SK-N-SH treated with all-trans-retinoic acid at 6 μM for 48 hours (cell line): Measurements from ENCODE around the gene MOG.

Source experiments
- CREB5 ChIP-seq: fragments of 250-450 bp; sonication (Bioruptor Pico); IDR thresholded peaks from 2 replicates; pipeline ENCODE4 v1.5.1; 2020; ENCODE audit warnings: low read depth, mild to moderate bottlenecking, moderate library complexity
- CSRNP3 ChIP-seq: fragments of 250-450 bp; sonication (Bioruptor Pico); IDR thresholded peaks from 2 replicates; pipeline ENCODE4 v1.5.1; 2021; ENCODE audit warnings: mild to moderate bottlenecking, moderate library complexity
- GLIS3 ChIP-seq: fragments of 250-450 bp; sonication (Bioruptor Pico); IDR thresholded peaks from 2 replicates; pipeline ENCODE4 v1.5.0; 2020; ENCODE audit warnings: mild to moderate bottlenecking, moderate library complexity
- ISL1 ChIP-seq: fragments of 250-450 bp; sonication (Bioruptor Pico); IDR thresholded peaks from 2 replicates; pipeline ENCODE4 v2.1.2; 2022; ENCODE audit warnings: mild to moderate bottlenecking, moderate library complexity
- OSR1 ChIP-seq: fragments of 250-450 bp; sonication (Bioruptor Pico); IDR thresholded peaks from 2 replicates; pipeline ENCODE4 v1.8.0; 2022; ENCODE audit warnings: moderate library complexity, mild to moderate bottlenecking, inconsistent platforms
- PATZ1 ChIP-seq: fragments of 250-450 bp; sonication (Bioruptor Pico); IDR thresholded peaks from 2 replicates; pipeline ENCODE4 v1.8.0; 2020; ENCODE audit warnings: mild to moderate bottlenecking, moderate library complexity, borderline replicate concordance
- SNAI2 ChIP-seq: fragments of 250-450 bp; sonication (Bioruptor Pico); IDR thresholded peaks from 2 replicates; pipeline ENCODE4 v1.5.0; 2020; ENCODE audit warnings: mild to moderate bottlenecking, moderate library complexity
- TOX ChIP-seq: fragments of 250-450 bp; sonication (Bioruptor Pico); IDR thresholded peaks from 2 replicates; pipeline ENCODE4 v1.8.0; 2021; ENCODE audit warnings: mild to moderate bottlenecking, moderate library complexity, borderline replicate concordance
- TSHZ2 ChIP-seq: fragments of 250-450 bp; sonication (Bioruptor Pico); IDR thresholded peaks from 2 replicates; pipeline ENCODE4 v1.5.0; 2020; ENCODE audit warnings: mild to moderate bottlenecking, moderate library complexity
- ZC3H10 ChIP-seq: fragments of 250-450 bp; sonication (Bioruptor Pico); IDR thresholded peaks from 2 replicates; pipeline ENCODE4 v1.5.1; 2021; ENCODE audit warnings: mild to moderate bottlenecking, moderate library complexity
- ZFP30 ChIP-seq: fragments of 450-650 bp; formaldehyde crosslinking; IDR thresholded peaks from 2 replicates; pipeline ENCODE4 v1.5.0; 2022; ENCODE audit warnings: mild to moderate bottlenecking, moderate library complexity

- TF ChIP-seq ISL1 (CRISPR knock-in tag): no peak
- TF ChIP-seq GLIS3: no peak
- TF ChIP-seq ZC3H10: no peak
- TF ChIP-seq TSHZ2 (CRISPR knock-in tag): no peak
- TF ChIP-seq CREB5 (CRISPR knock-in tag): no peak
- no peak for TF ChIP-seq OSR1 (CRISPR knock-in tag)
- no peak for TF ChIP-seq CSRNP3 (CRISPR knock-in tag)
- TF ChIP-seq TOX: no peak
- TF ChIP-seq SNAI2 (CRISPR knock-in tag): no peak
- TF ChIP-seq PATZ1 (CRISPR knock-in tag): no peak
- no peak for TF ChIP-seq ZFP30 (CRISPR knock-in tag)
These were observed 37.2 kb upstream of the MOG start for GRCh38 chr6:29619578-29620160.
